ENCODE measurements around the gene ASB14. TPM values are rescaled to one million over a fixed set of nuclear protein-coding genes. Genes with fewer than 3 reads are reported as not detected.

The ASB14 gene
- polyA plus RNA-seq, 3 donors: not detected

DNA sequence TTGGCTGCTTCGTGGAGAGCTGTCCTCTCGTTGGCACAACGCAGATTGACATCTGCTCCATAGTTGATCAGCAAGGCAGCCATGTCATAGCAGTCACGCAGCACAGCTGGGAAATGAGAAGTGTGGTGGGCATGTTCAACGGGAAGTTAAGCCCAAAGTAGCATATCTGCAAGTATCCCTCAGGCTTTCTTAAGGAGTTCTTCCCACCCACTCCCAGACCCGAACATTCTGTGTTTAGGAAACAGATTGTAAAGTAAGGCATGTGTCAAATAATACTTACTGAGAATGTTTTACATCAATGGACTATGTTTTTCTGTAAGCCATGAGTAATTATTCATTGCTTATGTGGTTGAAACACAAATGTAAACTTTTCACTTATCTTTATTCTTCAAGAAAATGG, 9.2 kb downstream of the ASB14 start:
- Histone ChIP-seq H3K4me2 (replicated peaks; ENCODE audit: extremely low read depth, low read length, poor library complexity, severe bottlenecking) (no peak overlapping the region), H3K79me2 (ENCODE audit: insufficient read depth, low read length) (no peaks in the 10 kb centered on the region), H3K9me3 (replicated peaks in 1 of 2; ENCODE audit: control insufficient read depth in 1 of 2, insufficient read depth in 1 of 2, low read length in 2 of 2) (peaks cover 0 to 5% of the 10 kb centered on the region in 2 donors), H3K4me3 (replicated peaks in 1 of 3; ENCODE audit: low read depth in 2 of 3, low read length in 3 of 3) (no peak overlapping the region), H4K20me1 (ENCODE audit: insufficient read depth, low read length) (no peaks in the 10 kb centered on the region), H3K9ac (ENCODE audit: insufficient read depth, low read length, poor library complexity, severe bottlenecking) (no peak overlapping the region), H3K4me1 (ENCODE audit: control insufficient read depth in 1 of 2, insufficient read depth in 2 of 2, low read length in 2 of 2) (peaks cover 5 to 12% of the 10 kb centered on the region in 2 donors), H3K36me3 (replicated peaks in 1 of 2; ENCODE audit: control insufficient read depth in 1 of 2, insufficient read depth in 2 of 2, low read length in 2 of 2) (no peaks in the 10 kb centered on the region), H2AFZ (ENCODE audit: insufficient read depth, low read depth, low read length, poor library complexity, severe bottlenecking) (no peak overlapping the region), H3K27ac (ENCODE audit: low read depth in 1 of 2, low read length in 2 of 2) (no peak overlapping the region), H3K27me3 (ENCODE audit: control insufficient read depth in 2 of 2, insufficient read depth in 2 of 2, low read length in 2 of 2) (no peaks in the 10 kb centered on the region)
- Mint-ChIP-seq H3K27ac (no peak overlapping the region), H3K36me3 (peaks cover 1 to 5% of the 10 kb centered on the region in 2 donors), H3K9me3 (peaks cover 2 to 9% (median 5%) of the 10 kb centered on the region in 7 donors), H3K4me1 (peaks cover 13% of the 10 kb centered on the region), H3K27me3 (ENCODE audit: low read depth in 3 of 3) (peaks cover 0 to 3% (median 3%) of the 10 kb centered on the region in 3 donors), H3K4me3 (no peak overlapping the region)
- intact Hi-C loops (cut with micrococcal nuclease): no loop called here
- DNase-seq: no peak
- TF ChIP-seq, protein P1, sequence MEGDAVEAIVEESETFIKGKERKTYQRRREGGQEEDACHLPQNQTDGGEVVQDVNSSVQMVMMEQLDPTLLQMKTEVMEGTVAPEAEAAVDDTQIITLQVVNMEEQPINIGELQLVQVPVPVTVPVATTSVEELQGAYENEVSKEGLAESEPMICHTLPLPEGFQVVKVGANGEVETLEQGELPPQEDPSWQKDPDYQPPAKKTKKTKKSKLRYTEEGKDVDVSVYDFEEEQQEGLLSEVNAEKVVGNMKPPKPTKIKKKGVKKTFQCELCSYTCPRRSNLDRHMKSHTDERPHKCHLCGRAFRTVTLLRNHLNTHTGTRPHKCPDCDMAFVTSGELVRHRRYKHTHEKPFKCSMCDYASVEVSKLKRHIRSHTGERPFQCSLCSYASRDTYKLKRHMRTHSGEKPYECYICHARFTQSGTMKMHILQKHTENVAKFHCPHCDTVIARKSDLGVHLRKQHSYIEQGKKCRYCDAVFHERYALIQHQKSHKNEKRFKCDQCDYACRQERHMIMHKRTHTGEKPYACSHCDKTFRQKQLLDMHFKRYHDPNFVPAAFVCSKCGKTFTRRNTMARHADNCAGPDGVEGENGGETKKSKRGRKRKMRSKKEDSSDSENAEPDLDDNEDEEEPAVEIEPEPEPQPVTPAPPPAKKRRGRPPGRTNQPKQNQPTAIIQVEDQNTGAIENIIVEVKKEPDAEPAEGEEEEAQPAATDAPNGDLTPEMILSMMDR (IDR thresholded peaks at IDR 0.05): no peak
- WGBS (ENCODE audit: insufficient coverage): 90% methylated on average over 2 of the region's 6 CpGs

- no CpG with 5 or more reads among the region's 1 CpG for WGBS (ENCODE audit: insufficient coverage)
- TF ChIP-seq, protein P1 (IDR thresholded peaks at IDR 0.05): no peak
- Histone ChIP-seq H3K9me3 (replicated peaks in 1 of 2; ENCODE audit: control insufficient read depth in 1 of 2, insufficient read depth in 1 of 2, low read length in 2 of 2) (peaks cover 0 to 5% of the 10 kb centered on the region in 2 donors), H3K27ac (ENCODE audit: low read depth in 1 of 2, low read length in 2 of 2) (no peak overlapping the region), H3K4me3 (replicated peaks in 1 of 3; ENCODE audit: low read depth in 2 of 3, low read length in 3 of 3) (no peak overlapping the region), H3K79me2 (ENCODE audit: insufficient read depth, low read length) (no peaks in the 10 kb centered on the region), H3K36me3 (replicated peaks in 1 of 2; ENCODE audit: control insufficient read depth in 1 of 2, insufficient read depth in 2 of 2, low read length in 2 of 2) (no peaks in the 10 kb centered on the region), H3K27me3 (ENCODE audit: control insufficient read depth in 2 of 2, insufficient read depth in 2 of 2, low read length in 2 of 2) (no peaks in the 10 kb centered on the region), H2AFZ (ENCODE audit: insufficient read depth, low read depth, low read length, poor library complexity, severe bottlenecking) (no peak overlapping the region), H3K4me1 (ENCODE audit: control insufficient read depth in 1 of 2, insufficient read depth in 2 of 2, low read length in 2 of 2) (peaks cover 5 to 13% of the 10 kb centered on the region in 2 donors), H4K20me1 (ENCODE audit: insufficient read depth, low read length) (no peaks in the 10 kb centered on the region), H3K4me2 (replicated peaks; ENCODE audit: extremely low read depth, low read length, poor library complexity, severe bottlenecking) (no peak overlapping the region), H3K9ac (ENCODE audit: insufficient read depth, low read length, poor library complexity, severe bottlenecking) (no peak overlapping the region)
- H3K27me3 Mint-ChIP-seq (ENCODE audit: low read depth in 3 of 3): peaks cover 0 to 3% (median 2%) of the 10 kb centered on the region in 3 donors
- no peak for DNase-seq
- H3K4me3 Mint-ChIP-seq: no peak overlapping the region
- intact Hi-C loops (cut with micrococcal nuclease): no loop called here
- H3K4me1 Mint-ChIP-seq: peaks cover 14% of the 10 kb centered on the region
- peaks cover 2 to 4% of the 10 kb centered on the region in 2 donors for H3K36me3 Mint-ChIP-seq
- H3K9me3 Mint-ChIP-seq: peaks cover 0 to 8% (median 4%) of the 10 kb centered on the region in 7 donors
- H3K27ac Mint-ChIP-seq: no peak overlapping the region
Observed at GRCh38 chr3:57281715-57282114, 10.8 kb downstream of the ASB14 start.
